Astrocyte (in vitro differentiated cells and primary cell): ENCODE data around the gene TRMU. TPM values are rescaled to one million over a fixed set of nuclear protein-coding genes. Genes with fewer than 3 reads are reported as not detected.

Experiments
- DNase-seq: peaks from one replicate; pipeline ENCODE4 v3.0.0-alpha.2; 2010; ENCODE audit warnings: low read depth
- FAIRE-seq: peaks from 2 replicates; lab custom pipeline; 2011; peaks lifted over from hg19 to GRCh38; lab: Jason Lieb, UNC
- H2AFZ ChIP-seq: 2 replicates; pipeline ENCODE4 v1.6.0; 2012; ENCODE audit warnings: low read depth, low read length, inconsistent platforms
- H3K27ac ChIP-seq: 2 replicates; pipeline ENCODE4 v1.5.1; 2011; ENCODE audit warnings: low read depth, low read length, inconsistent platforms
- H3K27me3 ChIP-seq: 2 replicates; pipeline ENCODE4 v1.6.0; 2011; ENCODE audit warnings: low read length, inconsistent platforms; ENCODE audit not compliant: insufficient read depth
- H3K36me3 ChIP-seq: 2 replicates; pipeline ENCODE4 v1.5.1; 2011; ENCODE audit warnings: low read length, inconsistent platforms; ENCODE audit not compliant: insufficient read depth
- H3K4me1 ChIP-seq: 2 replicates; pipeline ENCODE4 v1.5.1; 2011; ENCODE audit warnings: low read length, inconsistent platforms; ENCODE audit not compliant: insufficient read depth
- H3K4me2 ChIP-seq: 2 replicates; pipeline ENCODE4 v1.6.0; 2012; ENCODE audit warnings: low read length, inconsistent platforms
- H3K4me3 ChIP-seq: 2 replicates; pipeline ENCODE4 v1.5.1; 2011; ENCODE audit warnings: low read depth, mild to moderate bottlenecking, low read length, inconsistent platforms; ENCODE audit not compliant: insufficient read depth
- H3K79me2 ChIP-seq: 2 replicates; pipeline ENCODE4 v1.6.0; 2012; ENCODE audit warnings: mild to moderate bottlenecking, low read length, inconsistent platforms; ENCODE audit not compliant: insufficient read depth
- H3K9ac ChIP-seq: 2 replicates; pipeline ENCODE4 v1.6.0; 2012; ENCODE audit warnings: mild to moderate bottlenecking, low read length, inconsistent platforms
- H3K9me3 ChIP-seq: 2 replicates; pipeline ENCODE4 v1.5.1; 2012; ENCODE audit warnings: low read depth, mild to moderate bottlenecking, low read length, inconsistent platforms; ENCODE audit not compliant: insufficient read depth
- H4K20me1 ChIP-seq: 2 replicates; pipeline ENCODE4 v1.6.0; 2012; ENCODE audit warnings: low read length, inconsistent platforms; ENCODE audit not compliant: insufficient read depth
- H3K27ac Mint-ChIP-seq: one replicate; pipeline ENCODE4 v1.8.0; 2021; ENCODE audit warnings: mild to moderate bottlenecking, mixed read lengths; ENCODE audit not compliant: unreplicated experiment
- H3K27me3 Mint-ChIP-seq: one replicate; pipeline ENCODE4 v1.8.0; 2021; ENCODE audit warnings: low read depth, mixed read lengths; ENCODE audit not compliant: unreplicated experiment
- H3K36me3 Mint-ChIP-seq: one replicate; pipeline ENCODE4 v1.8.0; 2021; ENCODE audit warnings: low read depth, mixed read lengths; ENCODE audit not compliant: unreplicated experiment
- H3K4me1 Mint-ChIP-seq: one replicate; pipeline ENCODE4 v1.8.0; 2021; ENCODE audit warnings: low read depth, mixed read lengths; ENCODE audit not compliant: unreplicated experiment
- H3K4me3 Mint-ChIP-seq: one replicate; pipeline ENCODE4 v1.8.0; 2021; ENCODE audit warnings: mild to moderate bottlenecking, moderate library complexity, mixed read lengths; ENCODE audit not compliant: unreplicated experiment
- H3K9me3 Mint-ChIP-seq: one replicate; pipeline ENCODE4 v1.8.0; 2021; ENCODE audit warnings: mild to moderate bottlenecking, mixed read lengths; ENCODE audit not compliant: unreplicated experiment
- EZH2 ChIP-seq: IDR thresholded peaks from 2 replicates; pipeline ENCODE4 v1.6.1; 2012; ENCODE audit warnings: mild to moderate bottlenecking, low read length, inconsistent platforms; ENCODE audit not compliant: insufficient read depth
- total RNA-seq: library from RNA; stranded (reverse); gene quantifications from 2 replicates; pipeline ENCODE4 v1.2.1, GENCODE V29; 2021
- TF ChIP-seq, protein P1 (sequence below): IDR thresholded peaks from 2 replicates; pipeline ENCODE4 v1.5.1; 2011; ENCODE audit warnings: low read depth, mild to moderate bottlenecking, inconsistent platforms, low read length, moderate library complexity; ENCODE audit not compliant: insufficient read depth

Gene TRMU
- total RNA-seq, 1 donor from 2014 or later: 33.4 TPM

DNA sequence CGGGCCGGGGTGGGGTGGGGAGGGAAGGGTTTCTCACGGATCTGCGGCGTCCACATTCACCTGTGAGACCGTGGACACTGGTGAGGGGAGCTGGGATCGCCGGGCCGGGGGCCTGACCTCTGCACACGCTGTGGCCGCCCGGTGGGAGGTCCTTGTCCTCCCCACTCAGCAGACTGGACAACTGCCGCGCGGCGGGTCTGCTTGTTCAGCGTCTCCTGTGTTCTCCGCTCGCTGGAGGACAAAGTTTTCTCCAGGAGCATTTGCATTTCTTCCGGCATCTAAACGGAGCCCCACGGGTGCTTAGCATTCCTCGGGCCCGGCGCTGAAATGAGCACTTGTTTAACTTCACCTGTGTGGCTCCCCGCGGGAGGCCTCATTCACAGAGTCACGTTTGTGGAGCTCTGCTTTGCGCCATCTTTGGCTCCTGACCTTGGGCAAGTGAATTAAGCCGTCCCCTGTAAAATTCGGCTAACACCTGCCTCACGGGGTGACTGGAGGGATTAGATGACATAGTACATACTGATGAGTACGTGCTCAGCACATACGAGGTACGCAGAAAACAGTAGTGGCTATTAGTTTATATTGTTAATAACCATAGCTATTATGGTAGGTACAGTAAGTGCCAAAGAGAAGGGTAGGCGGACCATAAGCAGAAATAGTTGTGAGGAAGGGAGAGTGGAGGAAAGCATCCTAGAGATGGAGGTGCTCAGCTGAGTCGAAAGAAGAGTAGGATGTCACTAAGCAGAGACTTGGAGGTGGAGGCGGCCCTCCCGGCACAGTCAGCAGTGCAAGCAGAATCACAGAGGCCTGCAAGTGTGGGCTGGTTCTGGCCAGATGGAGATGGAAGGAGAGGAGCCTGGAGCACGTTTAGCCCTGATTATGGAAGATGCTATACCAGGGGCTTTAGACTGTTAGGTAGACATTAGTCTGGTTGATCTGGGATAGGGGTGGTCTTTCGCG, 885 bp downstream of the TRMU start:
- FAIRE-seq: no peak
- peak overlapping the region; percentile 89 for H3K9ac ChIP-seq
- peaks cover 32% of the 10 kb centered on the region for H4K20me1 ChIP-seq
- H3K4me2 ChIP-seq: peak overlapping the region; percentile 91
- no peaks in the 10 kb centered on the region for H3K9me3 ChIP-seq
- peak overlapping the region; percentile 85 for H3K4me3 ChIP-seq
- H3K27ac ChIP-seq: peak overlapping the region; percentile 59
- H3K79me2 ChIP-seq: peaks cover 35% of the 10 kb centered on the region
- Mint-ChIP-seq H3K4me3 (peak overlapping the region; percentile 94), H3K4me1 (peaks cover 12% of the 10 kb centered on the region), H3K27me3 (no peaks in the 10 kb centered on the region), H3K36me3 (peaks cover 9% of the 10 kb centered on the region), H3K9me3 (no peaks in the 10 kb centered on the region), H3K27ac (peak overlapping the region; percentile 88)
- peaks cover 8% of the 10 kb centered on the region for H3K4me1 ChIP-seq
- peaks cover 17% of the 10 kb centered on the region for H3K36me3 ChIP-seq
- H2AFZ ChIP-seq: peak overlapping the region; percentile 90
- no peak for DNase-seq
- TF ChIP-seq EZH2: no peak
- TF ChIP-seq, protein P1, sequence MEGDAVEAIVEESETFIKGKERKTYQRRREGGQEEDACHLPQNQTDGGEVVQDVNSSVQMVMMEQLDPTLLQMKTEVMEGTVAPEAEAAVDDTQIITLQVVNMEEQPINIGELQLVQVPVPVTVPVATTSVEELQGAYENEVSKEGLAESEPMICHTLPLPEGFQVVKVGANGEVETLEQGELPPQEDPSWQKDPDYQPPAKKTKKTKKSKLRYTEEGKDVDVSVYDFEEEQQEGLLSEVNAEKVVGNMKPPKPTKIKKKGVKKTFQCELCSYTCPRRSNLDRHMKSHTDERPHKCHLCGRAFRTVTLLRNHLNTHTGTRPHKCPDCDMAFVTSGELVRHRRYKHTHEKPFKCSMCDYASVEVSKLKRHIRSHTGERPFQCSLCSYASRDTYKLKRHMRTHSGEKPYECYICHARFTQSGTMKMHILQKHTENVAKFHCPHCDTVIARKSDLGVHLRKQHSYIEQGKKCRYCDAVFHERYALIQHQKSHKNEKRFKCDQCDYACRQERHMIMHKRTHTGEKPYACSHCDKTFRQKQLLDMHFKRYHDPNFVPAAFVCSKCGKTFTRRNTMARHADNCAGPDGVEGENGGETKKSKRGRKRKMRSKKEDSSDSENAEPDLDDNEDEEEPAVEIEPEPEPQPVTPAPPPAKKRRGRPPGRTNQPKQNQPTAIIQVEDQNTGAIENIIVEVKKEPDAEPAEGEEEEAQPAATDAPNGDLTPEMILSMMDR: no peak
- no peaks in the 10 kb centered on the region for H3K27me3 ChIP-seq

DNA sequence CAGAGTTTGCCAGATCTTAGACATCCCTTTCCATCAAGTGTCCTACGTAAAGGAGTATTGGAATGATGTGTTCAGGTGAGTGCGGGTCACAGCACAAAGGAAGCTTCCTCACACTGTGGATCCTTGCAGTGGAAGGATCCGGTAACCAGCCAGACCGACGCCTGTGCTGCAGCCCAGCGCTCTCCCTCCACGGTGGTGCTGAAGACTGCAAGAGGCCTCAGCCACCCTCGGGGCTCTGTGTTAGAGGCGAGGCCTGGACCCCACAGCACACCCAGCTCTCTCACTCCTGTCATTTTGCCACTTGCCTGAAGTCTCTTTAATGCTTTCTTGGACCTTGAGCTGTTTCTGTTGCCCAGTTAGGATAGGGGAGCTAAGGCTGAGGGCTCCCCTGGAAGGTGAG, 2.4 kb downstream of the TRMU start:
- peaks cover 8% of the 10 kb centered on the region for H3K4me1 ChIP-seq
- H3K4me3 Mint-ChIP-seq: no peak overlapping the region
- H2AFZ ChIP-seq: no peak overlapping the region
- no peak overlapping the region for H3K27ac ChIP-seq
- no peak overlapping the region for H3K4me2 ChIP-seq
- peaks cover 9% of the 10 kb centered on the region for H3K36me3 Mint-ChIP-seq
- H3K27me3 ChIP-seq: no peaks in the 10 kb centered on the region
- H3K9me3 Mint-ChIP-seq: no peaks in the 10 kb centered on the region
- H3K79me2 ChIP-seq: peaks cover 39% of the 10 kb centered on the region
- H3K4me1 Mint-ChIP-seq: peaks cover 6% of the 10 kb centered on the region
- no peak overlapping the region for H3K27ac Mint-ChIP-seq
- no peaks in the 10 kb centered on the region for H3K27me3 Mint-ChIP-seq
- peaks cover 24% of the 10 kb centered on the region for H3K36me3 ChIP-seq
- H3K4me3 ChIP-seq: no peak overlapping the region
- peaks cover 43% of the 10 kb centered on the region for H4K20me1 ChIP-seq
- no peak overlapping the region for H3K9ac ChIP-seq
- no peak for TF ChIP-seq EZH2
- TF ChIP-seq, protein P1: no peak
- H3K9me3 ChIP-seq: no peaks in the 10 kb centered on the region
- DNase-seq: no peak
- FAIRE-seq: no peak

DNA sequence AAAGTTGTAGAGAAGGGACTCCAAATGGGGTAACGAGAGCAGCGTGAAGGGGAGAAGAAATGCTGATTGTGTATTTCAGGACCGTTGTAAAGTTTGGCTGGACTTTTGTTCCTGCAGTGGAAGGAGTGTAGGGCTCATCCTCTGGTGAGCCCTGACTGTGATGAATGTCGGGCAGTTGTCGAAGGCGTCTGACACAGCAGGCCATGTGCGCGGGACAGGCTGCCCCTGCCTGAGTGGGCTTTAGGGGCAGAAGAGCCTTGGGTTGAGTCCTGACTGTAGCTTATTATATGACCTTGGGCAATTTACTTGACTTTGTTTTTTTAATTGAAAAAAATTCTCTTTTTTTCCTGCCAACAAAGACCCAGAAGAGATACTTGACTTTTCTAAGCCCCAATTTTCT, 3.1 kb downstream of the TRMU start:
- TF ChIP-seq EZH2: no peak
- TF ChIP-seq, protein P1: no peak
- no peak overlapping the region for H3K4me3 ChIP-seq
- no peaks in the 10 kb centered on the region for H3K27me3 Mint-ChIP-seq
- no peak overlapping the region for H3K4me3 Mint-ChIP-seq
- H2AFZ ChIP-seq: no peak overlapping the region
- H3K27me3 ChIP-seq: no peaks in the 10 kb centered on the region
- no peak overlapping the region for H3K27ac Mint-ChIP-seq
- FAIRE-seq (no peak), DNase-seq (no peak)
- H3K79me2 ChIP-seq: peaks cover 41% of the 10 kb centered on the region
- H3K36me3 Mint-ChIP-seq: peaks cover 9% of the 10 kb centered on the region
- peaks cover 7% of the 10 kb centered on the region for H3K4me1 Mint-ChIP-seq
- H4K20me1 ChIP-seq: peaks cover 49% of the 10 kb centered on the region
- no peak overlapping the region for H3K27ac ChIP-seq
- peaks cover 8% of the 10 kb centered on the region for H3K4me1 ChIP-seq
- H3K9me3 ChIP-seq: no peaks in the 10 kb centered on the region
- no peak overlapping the region for H3K4me2 ChIP-seq
- H3K36me3 ChIP-seq: peaks cover 28% of the 10 kb centered on the region
- no peaks in the 10 kb centered on the region for H3K9me3 Mint-ChIP-seq
- no peak overlapping the region for H3K9ac ChIP-seq
